K562 (cell line): Measurements from ENCODE around the gene NODAL. TPM values are rescaled to one million over a fixed set of nuclear protein-coding genes. Genes with fewer than 3 reads are reported as not detected.

Experiments
- CAMTA2 ChIP-seq: fragments of 250-450 bp; sonication (Bioruptor Pico); conservative IDR thresholded peaks from 2 replicates; pipeline ENCODE4 v1.5.1; 2022
- CXXC5 ChIP-seq: fragments of 250-450 bp; sonication (Bioruptor Pico); IDR thresholded peaks from 2 replicates; pipeline ENCODE4 v1.8.0; 2022; ENCODE audit warnings: inconsistent platforms, mild to moderate bottlenecking, moderate library complexity
- DMBX1 ChIP-seq: fragments of 250-450 bp; sonication (Bioruptor Pico); IDR thresholded peaks from 2 replicates; pipeline ENCODE4 v1.8.0; 2022; ENCODE audit warnings: inconsistent platforms, mild to moderate bottlenecking, moderate library complexity, borderline replicate concordance
- E2F6 ChIP-seq, 2 experiments: IDR thresholded peaks; 2 replicates each; pipeline ENCODE4 v1.6.1; 2011; ENCODE audit warnings: borderline replicate concordance in 1 of 2, control low read depth in 1 of 2, low read depth in 1 of 2, low read length in 1 of 2, mild to moderate bottlenecking in 1 of 2, mixed read lengths in 1 of 2, moderate library complexity in 1 of 2; ENCODE audit not compliant: insufficient read depth in 1 of 2, insufficient read length in 1 of 2, poor library complexity in 1 of 2, severe bottlenecking in 1 of 2; ENCODE audit errors: extremely low read depth in 1 of 2
- EGR1 ChIP-seq: fragments of 450-650 bp; conservative IDR thresholded peaks from 2 replicates; pipeline ENCODE4 v1.6.1; 2017; ENCODE audit warnings: mild to moderate bottlenecking
- ETV5 ChIP-seq: sonication (generic); formaldehyde crosslinking; IDR thresholded peaks from 2 replicates; pipeline ENCODE4 v1.4.0; 2020; ENCODE audit warnings: low read depth, mild to moderate bottlenecking, missing genetic modification reagents
- FOSL1 ChIP-seq: fragments of 200-800 bp; sonication (Bioruptor generic); conservative IDR thresholded peaks from 2 replicates; pipeline ENCODE4 v1.6.1; 2016; ENCODE audit warnings: missing genetic modification characterization, missing compliant biosample characterization
- MAZ ChIP-seq, 2 experiments: fragments of 450-650 bp in 1 of 2; sonication (generic) in 1 of 2; formaldehyde crosslinking; IDR thresholded peaks in 1 of 2; conservative IDR thresholded peaks in 1 of 2; 2 replicates each; pipeline versions ENCODE4 v1.4.0 to v1.5.0; 2020; ENCODE audit warnings: mild to moderate bottlenecking in 1 of 2, missing genetic modification reagents in 1 of 2
- MEF2D ChIP-seq: conservative IDR thresholded peaks from 2 replicates; pipeline ENCODE4 v1.6.1; 2016; ENCODE audit warnings: low read depth, missing genetic modification characterization, missing compliant biosample characterization
- MXI1 ChIP-seq: IDR thresholded peaks from 2 replicates; pipeline ENCODE4 v1.6.1; 2011; ENCODE audit warnings: low read depth, mild to moderate bottlenecking, improper control_type of control experiment, low read length
- MYC ChIP-seq, 2 experiments: fragments of 250-450 bp in 1 of 2; sonication (Bioruptor Pico) in 1 of 2; IDR thresholded peaks; 2 replicates each; pipeline versions ENCODE4 v1.5.1 to v1.6.1; 2012 to 2021; ENCODE audit warnings: low read depth in 2 of 2, borderline replicate concordance in 1 of 2, improper control_type of control experiment in 1 of 2, low read length in 1 of 2, mild to moderate bottlenecking in 1 of 2, moderate library complexity in 1 of 2
- PRPF4 ChIP-seq: fragments of 200-400 bp; formaldehyde crosslinking; IDR thresholded peaks from one replicate; pipeline ENCODE4 v1.6.1; 2017; ENCODE audit warnings: low read length, low read depth, mild to moderate bottlenecking; ENCODE audit not compliant: insufficient read depth, poor library complexity, severe bottlenecking
- SIN3A ChIP-seq, 2 experiments: fragments of 150-350 bp in 1 of 2; IDR thresholded peaks; 2 replicates each; pipeline ENCODE4 v1.6.1; 2011 to 2016; ENCODE audit warnings: borderline replicate concordance in 2 of 2, low read depth in 2 of 2, low read length in 2 of 2, mild to moderate bottlenecking in 2 of 2, moderate library complexity in 2 of 2; ENCODE audit not compliant: control insufficient read depth in 1 of 2
- SMAD1 ChIP-seq: fragments of 150-350 bp; IDR thresholded peaks from 2 replicates; pipeline ENCODE4 v1.6.1; 2014; ENCODE audit warnings: low read length, low read depth; ENCODE audit not compliant: partially characterized antibody
- SMARCC2 ChIP-seq: fragments of 450-650 bp; IDR thresholded peaks from 2 replicates; pipeline ENCODE4 v1.6.1; 2017; ENCODE audit warnings: antibody characterized with exemption, moderate library complexity, mild to moderate bottlenecking, low read depth
- ZC3H4 ChIP-seq: sonication (generic); formaldehyde crosslinking; IDR thresholded peaks from 2 replicates; pipeline ENCODE4 v1.9.0; 2021; ENCODE audit warnings: missing genetic modification reagents, borderline replicate concordance
- ZNF561 ChIP-seq: fragments of 450-650 bp; formaldehyde crosslinking; conservative IDR thresholded peaks from 2 replicates; pipeline ENCODE4 v1.4.0; 2020; ENCODE audit warnings: mild to moderate bottlenecking, moderate library complexity
- polyA plus RNA-seq, 8 experiments: library from polyadenylated mRNA; depleted of rRNA in 4 of 8; stranded (reverse) in 5 of 8; unstranded in 3 of 8; fragments of >200 nt; fragmentation: Nextera tagmentation in 2 of 8; fragmentation: Illumina TruSeq in 1 of 8; extraction: Ambion mirVana in 2 of 8; extraction: Trizol in 1 of 8; gene quantifications; 2 replicates each; pipeline versions ENCODE4 v1.2.1 to v1.2.3, GENCODE V29; 2011 to 2014; ENCODE audit warnings: inconsistent platforms in 1 of 8, missing spikeins in 1 of 8
- total RNA-seq, 7 experiments: library from RNA; depleted of rRNA in 6 of 7; stranded (reverse); fragments of >200 nt in 6 of 7; fragmentation: Illumina TruSeq in 2 of 7; extraction: Trizol in 2 of 7; gene quantifications; 2 replicates each; pipeline versions ENCODE4 v1.2.1 to v1.2.3, GENCODE V29; 2011 to 2021; ENCODE audit warnings: low replicate concordance in 1 of 7
- TF ChIP-seq, protein P1 (sequence below), 2 experiments: fragments of 450-650 bp in 1 of 2; sonication (generic) in 1 of 2; formaldehyde crosslinking in 1 of 2; IDR thresholded peaks in 1 of 2; conservative IDR thresholded peaks in 1 of 2; 2 replicates each; pipeline versions ENCODE4 v1.6.1 to v1.8.1; 2016 to 2023; ENCODE audit warnings: mild to moderate bottlenecking in 2 of 2, moderate library complexity in 2 of 2, inconsistent platforms in 1 of 2, missing genetic modification reagents in 1 of 2
- TF ChIP-seq, protein P2 (sequence below): sonication (generic); formaldehyde crosslinking; IDR thresholded peaks from 2 replicates; pipeline ENCODE4 v1.8.0; 2022; ENCODE audit warnings: mild to moderate bottlenecking, missing genetic modification reagents

The NODAL gene
- total and polyA plus RNA-seq, 9 of the 15 experiments (the other 6 are each of a cell fraction or from before 2014, with no cell fraction given) = not detected

- TF ChIP-seq, protein P1, sequence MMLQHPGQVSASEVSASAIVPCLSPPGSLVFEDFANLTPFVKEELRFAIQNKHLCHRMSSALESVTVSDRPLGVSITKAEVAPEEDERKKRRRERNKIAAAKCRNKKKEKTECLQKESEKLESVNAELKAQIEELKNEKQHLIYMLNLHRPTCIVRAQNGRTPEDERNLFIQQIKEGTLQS (IDR thresholded peaks at IDR 0.05) = peak; percentile 74
- TF ChIP-seq, protein P1 (CRISPR knock-in tag; conservative IDR thresholded peaks at IDR 0.05) = no peak
- no peak for TF ChIP-seq ZNF561 (CRISPR knock-in tag)
- TF ChIP-seq SMARCC2 = 0 out of 2 replicates have a peak, but pooled peaks have one; percentile 32
- TF ChIP-seq MYC (IDR thresholded peaks at IDR 0.05; ENCODE audit: low read depth, low read length) = peak; percentile 80
- TF ChIP-seq MYC (CRISPR knock-in tag; IDR thresholded peaks at IDR 0.05; ENCODE audit: borderline replicate concordance, low read depth) = 0 out of 2 replicates have a peak, but pooled peaks have one; percentile 23
- TF ChIP-seq E2F6 (IDR thresholded peaks at IDR 0.05; ENCODE audit: borderline replicate concordance in 1 of 2, extremely low read depth in 1 of 2, insufficient read depth in 1 of 2, insufficient read length in 1 of 2, low read depth in 1 of 2, low read length in 1 of 2, poor library complexity in 1 of 2, severe bottlenecking in 1 of 2) = peak; percentile 65 to 82
- peak in 1 of 2 experiments; percentile 78; a peak in 1 of 4 replicates for TF ChIP-seq SIN3A (IDR thresholded peaks at IDR 0.05; ENCODE audit: borderline replicate concordance in 2 of 2, control insufficient read depth in 1 of 2, low read depth in 2 of 2, low read length in 2 of 2)
- peak; percentile 74 for TF ChIP-seq FOSL1 (tag)
- 0 out of 2 replicates have a peak, but pooled peaks have one; percentile 30 for TF ChIP-seq MXI1
- peak; percentile 100 for TF ChIP-seq EGR1
- peak; percentile 78 for TF ChIP-seq ETV5 (CRISPR knock-in tag)
- TF ChIP-seq PRPF4 = no peak
- TF ChIP-seq CAMTA2 = no peak
- TF ChIP-seq DMBX1 = no peak
- TF ChIP-seq, protein P2, sequence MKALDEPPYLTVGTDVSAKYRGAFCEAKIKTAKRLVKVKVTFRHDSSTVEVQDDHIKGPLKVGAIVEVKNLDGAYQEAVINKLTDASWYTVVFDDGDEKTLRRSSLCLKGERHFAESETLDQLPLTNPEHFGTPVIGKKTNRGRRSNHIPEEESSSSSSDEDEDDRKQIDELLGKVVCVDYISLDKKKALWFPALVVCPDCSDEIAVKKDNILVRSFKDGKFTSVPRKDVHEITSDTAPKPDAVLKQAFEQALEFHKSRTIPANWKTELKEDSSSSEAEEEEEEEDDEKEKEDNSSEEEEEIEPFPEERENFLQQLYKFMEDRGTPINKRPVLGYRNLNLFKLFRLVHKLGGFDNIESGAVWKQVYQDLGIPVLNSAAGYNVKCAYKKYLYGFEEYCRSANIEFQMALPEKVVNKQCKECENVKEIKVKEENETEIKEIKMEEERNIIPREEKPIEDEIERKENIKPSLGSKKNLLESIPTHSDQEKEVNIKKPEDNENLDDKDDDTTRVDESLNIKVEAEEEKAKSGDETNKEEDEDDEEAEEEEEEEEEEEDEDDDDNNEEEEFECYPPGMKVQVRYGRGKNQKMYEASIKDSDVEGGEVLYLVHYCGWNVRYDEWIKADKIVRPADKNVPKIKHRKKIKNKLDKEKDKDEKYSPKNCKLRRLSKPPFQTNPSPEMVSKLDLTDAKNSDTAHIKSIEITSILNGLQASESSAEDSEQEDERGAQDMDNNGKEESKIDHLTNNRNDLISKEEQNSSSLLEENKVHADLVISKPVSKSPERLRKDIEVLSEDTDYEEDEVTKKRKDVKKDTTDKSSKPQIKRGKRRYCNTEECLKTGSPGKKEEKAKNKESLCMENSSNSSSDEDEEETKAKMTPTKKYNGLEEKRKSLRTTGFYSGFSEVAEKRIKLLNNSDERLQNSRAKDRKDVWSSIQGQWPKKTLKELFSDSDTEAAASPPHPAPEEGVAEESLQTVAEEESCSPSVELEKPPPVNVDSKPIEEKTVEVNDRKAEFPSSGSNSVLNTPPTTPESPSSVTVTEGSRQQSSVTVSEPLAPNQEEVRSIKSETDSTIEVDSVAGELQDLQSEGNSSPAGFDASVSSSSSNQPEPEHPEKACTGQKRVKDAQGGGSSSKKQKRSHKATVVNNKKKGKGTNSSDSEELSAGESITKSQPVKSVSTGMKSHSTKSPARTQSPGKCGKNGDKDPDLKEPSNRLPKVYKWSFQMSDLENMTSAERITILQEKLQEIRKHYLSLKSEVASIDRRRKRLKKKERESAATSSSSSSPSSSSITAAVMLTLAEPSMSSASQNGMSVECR (CRISPR knock-in tag) = peak; percentile 54; the same call in 1 of the 2 replicates
- no peak for TF ChIP-seq MAZ (CRISPR knock-in tag; conservative IDR thresholded peaks at IDR 0.05 in 1 of 2, IDR thresholded peaks at IDR 0.05 in 1 of 2)
- TF ChIP-seq SMAD1 = no peak
- no peak for TF ChIP-seq ZC3H4 (CRISPR knock-in tag)
- TF ChIP-seq MEF2D (tag) = no peak
- TF ChIP-seq CXXC5 (CRISPR knock-in tag) = peak; percentile 73
These were observed 36.2 kb upstream of the NODAL start (continued) for GRCh38 chr10:70477661-70478162.
